ENCODE results near the gene RUVBL1.

RUVBL1 gene

GRCh38 chr3:128100638-128101037 lies 23.0 kb downstream of the RUVBL1 start:
- Histone ChIP-seq H3K36me3 (ENCODE audit: control insufficient read depth, insufficient read depth, low read length) (peaks cover 85% of the 10 kb centered on the region), H3K9me3 (ENCODE audit: control insufficient read depth, low read length) (no peaks in the 10 kb centered on the region), H3K4me3 (ENCODE audit: extremely low read depth, insufficient read depth, low read length, poor library complexity, severe bottlenecking) (no peak overlapping the region), H3K27ac (ENCODE audit: low read depth, low read length, severe bottlenecking) (no peak overlapping the region), H3K4me1 (ENCODE audit: control insufficient read depth, insufficient read depth, low read length, poor library complexity, severe bottlenecking) (no peaks in the 10 kb centered on the region)
- 80 to 86% methylated on average over 1 of the region's 2 CpGs for WGBS, 2 experiments (ENCODE audit: insufficient coverage in 2 of 2)

DNA sequence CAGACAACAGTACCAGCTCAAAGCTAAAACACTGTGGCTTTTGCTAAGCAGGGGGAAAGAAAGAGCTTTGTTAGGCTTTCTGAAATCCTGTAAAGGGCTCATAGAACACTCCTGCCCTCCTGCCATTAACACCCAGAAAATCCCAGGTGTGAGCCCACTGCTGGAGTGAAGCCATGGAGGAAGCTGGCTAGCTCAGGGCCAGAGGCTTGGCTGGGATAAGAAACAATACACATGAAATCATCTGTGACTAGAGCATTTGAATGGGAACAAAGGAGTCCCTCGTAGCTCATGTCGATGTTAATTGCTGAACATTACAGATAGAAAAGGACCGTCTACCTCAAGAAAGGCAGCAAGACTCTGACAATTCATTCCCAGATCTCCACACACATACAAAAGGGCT lies 23.5 kb downstream of the RUVBL1 start:
- Histone ChIP-seq H3K36me3 (ENCODE audit: control insufficient read depth, insufficient read depth, low read length) (peaks cover 82% of the 10 kb centered on the region), H3K4me1 (ENCODE audit: control insufficient read depth, insufficient read depth, low read length, poor library complexity, severe bottlenecking) (no peaks in the 10 kb centered on the region), H3K27ac (ENCODE audit: low read depth, low read length, severe bottlenecking) (no peak overlapping the region), H3K4me3 (ENCODE audit: extremely low read depth, insufficient read depth, low read length, poor library complexity, severe bottlenecking) (no peak overlapping the region), H3K9me3 (ENCODE audit: control insufficient read depth, low read length) (no peaks in the 10 kb centered on the region)
- WGBS, 2 experiments (ENCODE audit: insufficient coverage in 2 of 2) = 84 to 87% methylated on average over 3 of the region's 3 CpGs

GRCh38 chr3:128098234-128098633 lies 25.4 kb downstream of the RUVBL1 start:
- Histone ChIP-seq H3K9me3 (ENCODE audit: control insufficient read depth, low read length) (no peaks in the 10 kb centered on the region), H3K36me3 (ENCODE audit: control insufficient read depth, insufficient read depth, low read length) (peaks cover 80% of the 10 kb centered on the region), H3K4me1 (ENCODE audit: control insufficient read depth, insufficient read depth, low read length, poor library complexity, severe bottlenecking) (peaks cover 8% of the 10 kb centered on the region), H3K27ac (ENCODE audit: low read depth, low read length, severe bottlenecking) (no peak overlapping the region), H3K4me3 (ENCODE audit: extremely low read depth, insufficient read depth, low read length, poor library complexity, severe bottlenecking) (no peak overlapping the region)
- WGBS, 2 experiments (ENCODE audit: insufficient coverage in 2 of 2) = 87 to 89% methylated on average over 5 to 6 of the region's 6 CpGs

- Histone ChIP-seq H3K4me1 (ENCODE audit: control insufficient read depth, insufficient read depth, low read length, poor library complexity, severe bottlenecking) (peaks cover 8% of the 10 kb centered on the region), H3K4me3 (ENCODE audit: extremely low read depth, insufficient read depth, low read length, poor library complexity, severe bottlenecking) (no peak overlapping the region), H3K36me3 (ENCODE audit: control insufficient read depth, insufficient read depth, low read length) (peaks cover 73% of the 10 kb centered on the region), H3K9me3 (ENCODE audit: control insufficient read depth, low read length) (no peaks in the 10 kb centered on the region), H3K27ac (ENCODE audit: low read depth, low read length, severe bottlenecking) (no peak overlapping the region)
- WGBS, 2 experiments (ENCODE audit: insufficient coverage in 2 of 2) = 93 to 95% methylated on average over 5 of the region's 6 CpGs
These were observed 28.3 kb downstream of the RUVBL1 start for GRCh38 chr3:128095222-128095703.

DNA sequence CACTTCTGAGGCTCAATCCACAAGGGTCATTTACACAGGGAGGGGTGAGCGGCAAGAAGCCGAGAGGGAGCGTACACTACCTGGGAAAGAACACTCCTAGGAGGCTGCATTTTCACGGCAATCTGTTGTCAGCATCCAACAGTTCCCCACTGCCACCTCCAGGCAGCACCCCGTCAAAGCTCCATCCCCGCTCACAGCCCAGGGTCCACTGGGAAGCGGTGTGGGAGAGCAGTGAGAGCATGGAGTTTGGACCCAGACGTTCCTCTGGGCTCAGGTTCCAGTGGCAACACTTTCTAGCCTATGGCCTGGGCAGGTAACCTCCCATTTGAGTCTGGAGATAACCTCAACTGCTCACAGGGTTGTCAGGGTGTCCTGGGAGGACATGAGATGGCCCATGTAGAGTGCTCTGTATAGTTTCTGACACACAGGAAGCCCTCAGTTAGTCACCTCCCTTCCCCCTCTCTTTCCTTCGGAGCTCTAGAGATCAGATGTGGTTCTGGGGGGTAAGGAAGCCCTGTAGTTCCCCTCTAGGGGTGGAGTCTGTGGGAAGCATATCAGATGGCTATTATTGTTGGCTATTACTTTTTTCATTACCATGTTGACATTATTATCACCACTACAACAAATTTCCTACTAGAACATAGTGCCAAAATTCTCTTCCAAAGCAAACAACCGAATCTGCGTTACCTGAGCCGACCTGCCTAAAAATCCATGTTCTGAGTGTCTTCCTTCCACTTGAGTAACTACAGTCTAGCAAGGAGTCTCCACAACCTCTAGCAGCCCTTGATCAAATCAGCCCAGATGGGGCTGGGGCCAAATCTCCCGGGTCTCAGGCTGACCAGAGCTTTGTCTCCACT lies 29.1 kb downstream of the RUVBL1 start:
- WGBS, 2 experiments (ENCODE audit: insufficient coverage in 2 of 2) = 90 to 95% methylated on average over 9 of the region's 13 CpGs
- no peak overlapping the region for H3K4me3 ChIP-seq (ENCODE audit: extremely low read depth, insufficient read depth, low read length, poor library complexity, severe bottlenecking)
- H3K9me3 ChIP-seq (ENCODE audit: control insufficient read depth, low read length) = no peaks in the 10 kb centered on the region
- H3K27ac ChIP-seq (ENCODE audit: low read depth, low read length, severe bottlenecking) = no peak overlapping the region
- peaks cover 71% of the 10 kb centered on the region for H3K36me3 ChIP-seq (ENCODE audit: control insufficient read depth, insufficient read depth, low read length)
- H3K4me1 ChIP-seq (ENCODE audit: control insufficient read depth, insufficient read depth, low read length, poor library complexity, severe bottlenecking) = peaks cover 8% of the 10 kb centered on the region

GRCh38 chr3:128091586-128091985 lies 32.0 kb downstream of the RUVBL1 start:
- H3K27ac ChIP-seq (ENCODE audit: low read depth, low read length, severe bottlenecking) = no peak overlapping the region
- no peak overlapping the region for H3K4me3 ChIP-seq (ENCODE audit: extremely low read depth, insufficient read depth, low read length, poor library complexity, severe bottlenecking)
- H3K9me3 ChIP-seq (ENCODE audit: control insufficient read depth, low read length) = no peaks in the 10 kb centered on the region
- peaks cover 59% of the 10 kb centered on the region for H3K36me3 ChIP-seq (ENCODE audit: control insufficient read depth, insufficient read depth, low read length)
- 100% methylated on average over 1 of the region's 2 CpGs; no CpG with 5 or more reads in 1 of the 2 experiments for WGBS, 2 experiments (ENCODE audit: insufficient coverage in 2 of 2)
- peaks cover 8% of the 10 kb centered on the region for H3K4me1 ChIP-seq (ENCODE audit: control insufficient read depth, insufficient read depth, low read length, poor library complexity, severe bottlenecking)

GRCh38 chr3:128089135-128089534 lies 34.5 kb downstream of the RUVBL1 start:
- no peak overlapping the region for H3K4me3 ChIP-seq (ENCODE audit: extremely low read depth, insufficient read depth, low read length, poor library complexity, severe bottlenecking)
- WGBS, 2 experiments (ENCODE audit: insufficient coverage in 2 of 2) = 100% methylated on average over 1 of the region's 1 CpG
- H3K9me3 ChIP-seq (ENCODE audit: control insufficient read depth, low read length) = no peaks in the 10 kb centered on the region
- no peak overlapping the region for H3K27ac ChIP-seq (ENCODE audit: low read depth, low read length, severe bottlenecking)
- peaks cover 70% of the 10 kb centered on the region for H3K36me3 ChIP-seq (ENCODE audit: control insufficient read depth, insufficient read depth, low read length)
- H3K4me1 ChIP-seq (ENCODE audit: control insufficient read depth, insufficient read depth, low read length, poor library complexity, severe bottlenecking) = peaks cover under 1% of the 10 kb centered on the region

DNA sequence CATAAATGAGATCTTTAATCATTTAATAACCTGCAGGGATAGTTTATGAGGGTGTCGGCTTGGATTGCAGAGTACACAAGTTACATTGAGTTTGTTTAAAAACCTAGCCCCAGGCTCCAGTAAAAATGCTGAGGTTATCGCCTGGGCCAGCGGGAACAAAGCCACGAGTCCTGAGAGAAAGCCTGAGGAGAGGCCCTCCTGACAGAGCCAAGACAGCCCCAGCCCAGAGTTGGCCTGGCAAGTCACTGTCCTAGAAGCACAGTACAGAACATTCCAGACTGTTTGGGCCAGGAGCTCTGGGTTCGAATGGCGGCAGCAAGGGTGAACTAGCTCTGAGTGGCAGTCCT lies 39.0 kb downstream of the RUVBL1 start:
- Histone ChIP-seq H3K36me3 (ENCODE audit: control insufficient read depth, insufficient read depth, low read length) (peaks cover 68% of the 10 kb centered on the region), H3K4me1 (ENCODE audit: control insufficient read depth, insufficient read depth, low read length, poor library complexity, severe bottlenecking) (peaks cover 7% of the 10 kb centered on the region), H3K27ac (ENCODE audit: low read depth, low read length, severe bottlenecking) (no peak overlapping the region), H3K4me3 (ENCODE audit: extremely low read depth, insufficient read depth, low read length, poor library complexity, severe bottlenecking) (no peak overlapping the region), H3K9me3 (ENCODE audit: control insufficient read depth, low read length) (no peaks in the 10 kb centered on the region)
- WGBS, 2 experiments (ENCODE audit: insufficient coverage in 2 of 2) = 88 to 91% methylated on average over 5 to 6 of the region's 6 CpGs

- no peaks in the 10 kb centered on the region for H3K9me3 ChIP-seq (ENCODE audit: control insufficient read depth, low read length)
- no peak overlapping the region for H3K27ac ChIP-seq (ENCODE audit: low read depth, low read length, severe bottlenecking)
- WGBS, 2 experiments (ENCODE audit: insufficient coverage in 2 of 2) = 95 to 98% methylated on average over 4 to 6 of the region's 9 CpGs
- H3K4me1 ChIP-seq (ENCODE audit: control insufficient read depth, insufficient read depth, low read length, poor library complexity, severe bottlenecking) = peaks cover 7% of the 10 kb centered on the region
- no peak overlapping the region for H3K4me3 ChIP-seq (ENCODE audit: extremely low read depth, insufficient read depth, low read length, poor library complexity, severe bottlenecking)
- H3K36me3 ChIP-seq (ENCODE audit: control insufficient read depth, insufficient read depth, low read length) = peaks cover 72% of the 10 kb centered on the region
These were observed 39.5 kb downstream of the RUVBL1 start for GRCh38 chr3:128083980-128084674.

DNA sequence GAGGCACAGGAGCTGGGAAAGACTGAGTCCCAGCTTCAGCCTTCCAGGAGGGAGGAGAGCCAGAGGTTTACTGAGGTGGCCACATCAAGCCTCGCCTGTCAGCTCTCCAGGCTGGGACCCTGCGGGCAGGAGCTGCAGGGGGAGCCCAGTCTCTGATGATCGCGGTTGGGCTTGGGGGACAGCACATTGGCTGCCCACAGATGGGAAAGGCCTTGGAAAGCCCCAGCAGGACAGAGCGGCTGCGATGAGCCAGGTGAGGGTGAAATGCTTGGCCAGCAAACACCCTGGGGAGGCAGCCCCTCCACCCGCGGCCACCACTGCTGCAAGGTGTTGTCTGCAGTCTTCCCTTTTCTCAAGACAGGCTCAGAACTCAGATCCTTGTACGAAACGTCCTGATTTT lies 40.2 kb downstream of the RUVBL1 start:
- WGBS, 2 experiments (ENCODE audit: insufficient coverage in 2 of 2) = 88 to 96% methylated on average over 9 of the region's 10 CpGs
- Histone ChIP-seq H3K27ac (ENCODE audit: low read depth, low read length, severe bottlenecking) (no peak overlapping the region), H3K36me3 (ENCODE audit: control insufficient read depth, insufficient read depth, low read length) (peaks cover 79% of the 10 kb centered on the region), H3K4me1 (ENCODE audit: control insufficient read depth, insufficient read depth, low read length, poor library complexity, severe bottlenecking) (peaks cover 7% of the 10 kb centered on the region), H3K9me3 (ENCODE audit: control insufficient read depth, low read length) (no peaks in the 10 kb centered on the region), H3K4me3 (ENCODE audit: extremely low read depth, insufficient read depth, low read length, poor library complexity, severe bottlenecking) (no peak overlapping the region)

DNA sequence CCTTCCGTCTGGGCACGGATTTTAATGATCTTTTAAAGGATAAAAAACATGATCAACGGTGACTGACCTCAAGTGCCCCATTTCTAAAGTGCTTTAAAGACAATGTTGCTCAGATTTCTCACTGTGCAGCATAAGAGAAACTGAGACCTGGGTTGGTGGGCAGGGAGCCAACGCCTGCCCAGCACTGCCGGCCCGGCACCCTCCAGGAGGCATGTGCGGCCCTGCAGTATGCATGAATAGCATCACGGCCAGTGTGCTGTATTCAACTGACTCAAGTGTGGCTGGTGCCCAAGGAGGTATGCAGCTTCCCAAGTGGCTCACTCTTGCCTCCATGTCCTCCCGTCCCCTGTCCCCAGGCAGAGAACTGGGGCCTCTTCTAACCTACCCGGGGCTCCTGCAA lies 41.1 kb downstream of the RUVBL1 start:
- peaks cover 7% of the 10 kb centered on the region for H3K4me1 ChIP-seq (ENCODE audit: control insufficient read depth, insufficient read depth, low read length, poor library complexity, severe bottlenecking)
- 97 to 98% methylated on average over 8 to 9 of the region's 10 CpGs for WGBS, 2 experiments (ENCODE audit: insufficient coverage in 2 of 2)
- H3K4me3 ChIP-seq (ENCODE audit: extremely low read depth, insufficient read depth, low read length, poor library complexity, severe bottlenecking) = no peak overlapping the region
- peaks cover 77% of the 10 kb centered on the region for H3K36me3 ChIP-seq (ENCODE audit: control insufficient read depth, insufficient read depth, low read length)
- no peak overlapping the region for H3K27ac ChIP-seq (ENCODE audit: low read depth, low read length, severe bottlenecking)
- H3K9me3 ChIP-seq (ENCODE audit: control insufficient read depth, low read length) = no peaks in the 10 kb centered on the region
